Measurements from ENCODE around the gene TMOD4. TPM values are rescaled to one million over a fixed set of nuclear protein-coding genes. Genes with fewer than 3 reads are reported as not detected.

TMOD4 gene
- total RNA-seq, 2 experiments from 2014 or later, result 1.2 to 4.1 TPM

GRCh38 chr1:151165738-151166504, 9.9 kb downstream of the TMOD4 start, which contains the start of the genes LYSMD1 and SCNM1:
Gene LYSMD1, minus strand, starts transcription at chr1:151165902. Its CDS starts 644 bp downstream, at chr1:151165258.
Gene SCNM1, plus strand, starts transcription at chr1:151166144. Its CDS starts 9 bp downstream, at chr1:151166153.
- no peaks in the 10 kb centered on the region for H3K9me3 Mint-ChIP-seq
- peaks cover 46% of the 10 kb centered on the region for H3K4me1 Mint-ChIP-seq
- peaks cover 31% of the 10 kb centered on the region for H3K36me3 Mint-ChIP-seq
- DNase-seq (peak; percentile 91), ATAC-seq (ENCODE audit: low read depth) (peak; percentile 96)
- H3K4me3 Mint-ChIP-seq, result peak within 1 kb of the TSS; percentile 95
- peak within 1 kb of the TSS; percentile 92 for H3K27ac Mint-ChIP-seq
- POLR2A ChIA-PET, result interaction anchor here (0.7 to 3.8 kb wide), 6 partner anchors 9 to 116 kb away, joined by 3 to 22 read pairs (median 4); partner anchors contain the start of genes TNFAIP8L2, VPS72 and ZNF687
- no peaks in the 10 kb centered on the region for H3K27me3 Mint-ChIP-seq

DNA sequence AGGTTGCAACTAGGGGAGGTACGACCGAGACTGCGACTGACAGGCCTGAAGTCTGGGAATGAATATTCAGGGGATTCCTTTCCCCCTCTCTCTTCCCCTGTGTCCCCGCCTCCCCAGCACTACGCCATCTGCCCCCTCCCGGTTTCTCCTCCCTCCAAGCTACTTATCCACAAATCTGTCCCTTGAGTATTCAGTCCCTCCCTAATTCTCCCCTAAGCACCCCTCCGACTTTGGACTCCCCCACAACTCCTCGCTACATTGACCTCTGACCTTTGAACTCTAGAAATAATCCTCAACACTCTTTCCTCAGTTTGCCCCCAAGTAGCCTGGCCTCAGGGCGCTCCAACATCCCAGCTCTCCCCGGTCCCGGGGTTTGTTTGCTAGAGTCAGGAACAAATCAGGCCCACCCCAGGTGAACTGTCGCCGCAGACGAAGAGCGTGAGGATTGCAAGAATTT, 10.5 kb downstream of the TMOD4 start:
- H3K27me3 Mint-ChIP-seq, result no peaks in the 10 kb centered on the region
- ATAC-seq (ENCODE audit: low read depth) (no peak), DNase-seq (no peak)
- peaks cover 48% of the 10 kb centered on the region for H3K4me1 Mint-ChIP-seq
- H3K36me3 Mint-ChIP-seq, result peaks cover 34% of the 10 kb centered on the region
- H3K27ac Mint-ChIP-seq, result peak overlapping the region; percentile 92
- peak overlapping the region; percentile 95 for H3K4me3 Mint-ChIP-seq
- POLR2A ChIA-PET, result interaction anchor here (0.6 to 3.8 kb wide), 4 partner anchors 8 to 65 kb away, joined by 4 to 22 read pairs (median 12); partner anchors contain the start of genes TNFAIP8L2 and VPS72
- no peaks in the 10 kb centered on the region for H3K9me3 Mint-ChIP-seq

GRCh38 chr1:151164732-151165280, 11.0 kb downstream of the TMOD4 start:
- Mint-ChIP-seq H3K27ac (peak overlapping the region; percentile 92), H3K36me3 (peaks cover 37% of the 10 kb centered on the region), H3K4me1 (peaks cover 49% of the 10 kb centered on the region), H3K4me3 (peak overlapping the region; percentile 95), H3K27me3 (no peaks in the 10 kb centered on the region), H3K9me3 (no peaks in the 10 kb centered on the region)
- no peak for DNase-seq
- POLR2A ChIA-PET, result interaction anchor here (0.6 to 3.8 kb wide), 3 partner anchors 8 to 65 kb away, joined by 8 to 22 read pairs (median 17); partner anchors contain the start of genes TNFAIP8L2 and VPS72
- ATAC-seq (ENCODE audit: low read depth), result no peak

DNA sequence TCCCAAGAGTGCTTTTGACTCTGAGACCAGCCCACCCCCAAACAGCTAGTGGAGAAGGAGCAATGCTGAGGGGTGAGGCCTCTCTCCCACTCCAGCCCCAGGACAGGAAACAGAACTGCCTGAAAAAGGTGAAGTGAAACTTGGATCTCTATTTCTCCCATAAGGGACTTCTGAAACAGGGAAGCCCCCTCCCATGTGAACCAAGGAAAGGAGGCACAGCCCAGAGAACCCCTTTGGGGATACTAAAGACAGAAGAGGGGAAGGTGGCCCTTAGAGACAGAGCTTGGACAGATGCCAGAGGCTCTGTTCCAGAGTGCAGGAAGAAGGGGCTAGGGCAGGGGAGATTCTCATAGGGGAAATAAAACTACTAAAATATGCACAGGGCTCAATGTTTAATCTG, 16.4 kb downstream of the TMOD4 start:
- POLR2A ChIA-PET, result interaction anchor here (3.6 kb wide), 1 partner anchor 31 kb away, joined by 28 read pairs; the partner anchor contains the start of gene VPS72

GRCh38 chr1:151158751-151159251, 17.0 kb downstream of the TMOD4 start:
- Mint-ChIP-seq H3K4me3 (peak overlapping the region; percentile 99), H3K4me1 (peaks cover 56% of the 10 kb centered on the region), H3K9me3 (no peaks in the 10 kb centered on the region), H3K27me3 (no peaks in the 10 kb centered on the region), H3K27ac (peak overlapping the region; percentile 95), H3K36me3 (peaks cover 34% of the 10 kb centered on the region)
- DNase-seq (no peak), ATAC-seq (ENCODE audit: low read depth) (no peak)
- POLR2A ChIA-PET, result interaction anchor here (0.6 to 3.6 kb wide), 2 partner anchors 31 to 97 kb away, joined by 4 to 28 read pairs; partner anchors contain the start of gene VPS72

More for the DNA sequence above, 16.4 kb downstream of the TMOD4 start:
- peak overlapping the region; percentile 89 for H3K27ac Mint-ChIP-seq
- DNase-seq, result no peak
- H3K4me1 Mint-ChIP-seq, result peaks cover 60% of the 10 kb centered on the region
- H3K36me3 Mint-ChIP-seq, result peaks cover 38% of the 10 kb centered on the region
- no peak for ATAC-seq (ENCODE audit: low read depth)
- H3K4me3 Mint-ChIP-seq, result peak overlapping the region; percentile 59
- no peaks in the 10 kb centered on the region for H3K9me3 Mint-ChIP-seq
- no peaks in the 10 kb centered on the region for H3K27me3 Mint-ChIP-seq

- H3K36me3 Mint-ChIP-seq, result peaks cover 34% of the 10 kb centered on the region
- no peak for DNase-seq
These were observed 17.5 kb downstream of the TMOD4 start for GRCh38 chr1:151158326-151158725.

GRCh38 chr1:151157067-151157531, 18.7 kb downstream of the TMOD4 start:
- no peaks in the 10 kb centered on the region for H3K27me3 Mint-ChIP-seq
- DNase-seq (peak; percentile 71), ATAC-seq (ENCODE audit: low read depth) (peak; percentile 38)
- POLR2A ChIA-PET, result interaction anchor here (0.5 to 3.6 kb wide), 22 partner anchors 9 to 505 kb away, joined by 3 to 28 read pairs (median 4); partner anchors contain the start of genes C1orf56, CDC42SE1, GABPB2 and LYSMD1
- no peaks in the 10 kb centered on the region for H3K9me3 Mint-ChIP-seq
- H3K4me3 Mint-ChIP-seq, result peak overlapping the region; percentile 99
- peaks cover 31% of the 10 kb centered on the region for H3K36me3 Mint-ChIP-seq
- H3K4me1 Mint-ChIP-seq, result peaks cover 49% of the 10 kb centered on the region
- H3K27ac Mint-ChIP-seq, result peak overlapping the region; percentile 95

More at GRCh38 chr1:151158326-151158725, 17.5 kb downstream of the TMOD4 start:
- POLR2A ChIA-PET, result interaction anchor here (0.6 to 3.6 kb wide), 9 partner anchors 32 to 152 kb away, joined by 3 to 28 read pairs (median 4); partner anchors contain the start of genes CDC42SE1, MINDY1, MLLT11 and VPS72
- peak overlapping the region; percentile 95 for H3K27ac Mint-ChIP-seq
- no peak for ATAC-seq (ENCODE audit: low read depth)
- no peaks in the 10 kb centered on the region for H3K9me3 Mint-ChIP-seq
- peaks cover 54% of the 10 kb centered on the region for H3K4me1 Mint-ChIP-seq
- H3K27me3 Mint-ChIP-seq, result no peaks in the 10 kb centered on the region
- peak overlapping the region; percentile 99 for H3K4me3 Mint-ChIP-seq

- ATAC-seq (ENCODE audit: low read depth) (peak; percentile 88), DNase-seq (peak; percentile 77)
- H3K4me3 Mint-ChIP-seq, result peak within 1 kb of the TSS; percentile 99
- no peaks in the 10 kb centered on the region for H3K9me3 Mint-ChIP-seq
- peak within 1 kb of the TSS; percentile 95 for H3K27ac Mint-ChIP-seq
- POLR2A ChIA-PET, result interaction anchor here (0.5 to 3.6 kb wide), 19 partner anchors 8 to 505 kb away, joined by 3 to 28 read pairs (median 5); partner anchors contain the start of genes C1orf56, CDC42SE1, GABPB2 and LYSMD1
- peaks cover 25% of the 10 kb centered on the region for H3K36me3 Mint-ChIP-seq
- no peaks in the 10 kb centered on the region for H3K27me3 Mint-ChIP-seq
- peaks cover 44% of the 10 kb centered on the region for H3K4me1 Mint-ChIP-seq
These were observed 19.3 kb downstream of the TMOD4 start, which contains the start of gene TNFAIP8L2 for GRCh38 chr1:151156515-151156819. Gene TNFAIP8L2, plus strand, starts transcription at chr1:151156649. Its CDS starts 2,049 bp downstream, at chr1:151158698.

DNA sequence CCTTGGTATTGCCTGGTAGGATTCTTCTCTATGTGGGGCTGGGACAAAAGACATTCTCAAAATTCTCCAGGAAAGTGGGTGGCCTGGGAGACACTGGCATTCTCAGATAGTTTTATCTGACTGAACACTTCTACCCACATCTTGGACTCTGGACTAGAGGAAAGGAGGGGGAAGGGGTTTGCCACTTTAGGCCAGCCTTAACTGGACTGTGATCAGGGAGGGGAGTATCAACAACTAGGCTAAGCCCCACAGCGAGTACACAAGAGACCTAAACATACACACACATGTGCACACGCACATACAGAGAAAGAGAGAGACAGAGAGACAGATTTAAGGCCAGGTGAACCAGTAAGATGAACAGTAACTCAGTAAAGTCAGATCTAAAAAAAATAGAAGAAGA, 28.1 kb downstream of the TMOD4 start:
- no peak overlapping the region for H3K27ac Mint-ChIP-seq
- peaks cover 11% of the 10 kb centered on the region for H3K4me1 Mint-ChIP-seq
- H3K27me3 Mint-ChIP-seq, result peaks cover 20% of the 10 kb centered on the region
- DNase-seq (no peak), ATAC-seq (ENCODE audit: low read depth) (no peak)
- H3K9me3 Mint-ChIP-seq, result no peaks in the 10 kb centered on the region
- peak overlapping the region; percentile 92 for H3K4me3 Mint-ChIP-seq
- POLR2A ChIA-PET, result interaction anchor here (2.9 kb wide), 1 partner anchor 9 kb away, joined by 9 read pairs; the partner anchor contains the start of gene TNFAIP8L2
- H3K36me3 Mint-ChIP-seq, result no peaks in the 10 kb centered on the region

DNA sequence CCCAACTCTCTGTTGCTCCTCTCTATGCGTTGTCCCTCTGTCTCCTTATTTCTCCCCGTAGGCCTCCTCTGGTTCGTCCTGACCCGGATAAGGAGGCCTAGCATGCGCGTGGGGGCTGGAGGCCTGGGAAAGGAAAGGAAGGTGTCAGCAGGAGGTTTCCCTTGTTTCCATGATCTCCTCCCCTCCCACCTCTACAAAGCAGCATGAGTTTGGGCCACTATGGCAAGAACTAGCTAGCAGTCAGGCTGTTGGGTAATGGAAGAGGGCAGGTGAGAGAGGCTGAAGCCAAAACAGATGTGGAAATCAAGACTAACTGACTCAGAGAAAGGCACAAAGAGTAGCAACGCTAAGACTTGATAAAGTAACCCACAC, 28.7 kb downstream of the TMOD4 start:
- Mint-ChIP-seq H3K4me3 (peak overlapping the region; percentile 92), H3K4me1 (peaks cover 11% of the 10 kb centered on the region), H3K9me3 (no peaks in the 10 kb centered on the region), H3K27me3 (peaks cover 20% of the 10 kb centered on the region), H3K36me3 (no peaks in the 10 kb centered on the region), H3K27ac (no peak overlapping the region)
- ATAC-seq (ENCODE audit: low read depth) (no peak), DNase-seq (no peak)
- POLR2A ChIA-PET, result interaction anchor here (0.7 to 2.9 kb wide), 3 partner anchors 10 to 141 kb away, joined by 3 to 9 read pairs (median 3); partner anchors contain the start of gene TNFAIP8L2

GRCh38 chr1:151146412-151147131, 29.2 kb downstream of the TMOD4 start, which contains the start of gene SEMA6C:
Gene SEMA6C, minus strand, starts transcription at chr1:151146631. Its CDS starts 4,010 bp downstream, at chr1:151142621.
- no peaks in the 10 kb centered on the region for H3K9me3 Mint-ChIP-seq
- peaks cover 11% of the 10 kb centered on the region for H3K4me1 Mint-ChIP-seq
- H3K36me3 Mint-ChIP-seq, result no peaks in the 10 kb centered on the region
- peak; percentile 90 for DNase-seq
- ATAC-seq (ENCODE audit: low read depth), result peak; percentile 99
- H3K27ac Mint-ChIP-seq, result peak within 1 kb of the TSS; percentile 78
- H3K4me3 Mint-ChIP-seq, result peak within 1 kb of the TSS; percentile 92
- peaks cover 20% of the 10 kb centered on the region for H3K27me3 Mint-ChIP-seq
- POLR2A ChIA-PET, result interaction anchor here (0.7 to 2.9 kb wide), 4 partner anchors 10 to 141 kb away, joined by 3 to 9 read pairs (median 3); partner anchors contain the start of gene TNFAIP8L2

DNA sequence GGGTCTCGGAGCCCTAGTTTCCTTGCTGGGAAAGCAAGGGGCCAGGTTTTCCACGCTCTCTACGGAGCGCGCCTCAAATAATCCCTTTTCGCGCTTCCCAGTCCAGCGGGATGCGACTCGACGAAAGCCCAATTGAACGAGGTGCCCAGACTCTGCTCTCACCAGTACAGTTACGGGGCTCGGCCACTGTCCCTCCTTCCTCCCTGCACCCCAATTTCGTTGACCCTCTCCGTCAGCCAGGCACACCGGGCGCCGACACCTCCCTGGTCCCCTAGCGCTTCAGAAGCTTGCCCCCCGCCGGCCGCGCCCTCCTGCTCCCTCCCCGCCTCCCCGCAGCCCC, 29.7 kb downstream of the TMOD4 start:
- POLR2A ChIA-PET, result interaction anchor here (1.2 kb wide), 1 partner anchor 15 kb away, joined by 3 read pairs; no protein-coding TSS in a partner anchor
- H3K36me3 Mint-ChIP-seq, result no peaks in the 10 kb centered on the region
- DNase-seq, result no peak
- peak overlapping the region; percentile 78 for H3K27ac Mint-ChIP-seq
- peaks cover 11% of the 10 kb centered on the region for H3K4me1 Mint-ChIP-seq
- H3K27me3 Mint-ChIP-seq, result peaks cover 20% of the 10 kb centered on the region
- peak overlapping the region; percentile 92 for H3K4me3 Mint-ChIP-seq
- no peaks in the 10 kb centered on the region for H3K9me3 Mint-ChIP-seq
- ATAC-seq (ENCODE audit: low read depth), result peak; percentile 3
